Measurements from ENCODE around the gene TUBD1. TPM values are rescaled to one million over a fixed set of nuclear protein-coding genes. Genes with fewer than 3 reads are reported as not detected.
A peak's percentile ranks its signal among the peaks of the same experiment; 100 is the strongest.

TUBD1 gene
- total RNA-seq, 1 donor from 2014 or later: 6.0 TPM

GRCh38 chr17:59916446-59916845 lies 23.7 kb upstream of the TUBD1 start:
- no peak overlapping the region for H3K4me3 Mint-ChIP-seq (ENCODE audit: unreplicated experiment)
- H3K4me1 Mint-ChIP-seq (ENCODE audit: low read depth): no peaks in the 10 kb centered on the region
- H3K27me3 Mint-ChIP-seq (ENCODE audit: low read depth): no peaks in the 10 kb centered on the region
- H3K27ac Mint-ChIP-seq (ENCODE audit: unreplicated experiment): no peak overlapping the region
- H3K36me3 Mint-ChIP-seq (ENCODE audit: low read depth): peaks cover 23% of the 10 kb centered on the region
- DNase-seq (ENCODE audit: low spot score): no peak
- H3K9me3 Mint-ChIP-seq (ENCODE audit: low read depth): no peaks in the 10 kb centered on the region
- no peak for TF ChIP-seq CTCF (IDR thresholded peaks at IDR 0.05)

- peak; percentile 91 for TF ChIP-seq CTCF (IDR thresholded peaks at IDR 0.05)
- Mint-ChIP-seq H3K4me3 (ENCODE audit: unreplicated experiment) (no peak overlapping the region), H3K4me1 (ENCODE audit: low read depth) (no peaks in the 10 kb centered on the region), H3K36me3 (ENCODE audit: low read depth) (peaks cover 15% of the 10 kb centered on the region), H3K27ac (ENCODE audit: unreplicated experiment) (no peak overlapping the region), H3K27me3 (ENCODE audit: low read depth) (no peaks in the 10 kb centered on the region), H3K9me3 (ENCODE audit: low read depth) (no peaks in the 10 kb centered on the region)
- DNase-seq (ENCODE audit: low spot score): no peak
These were observed 21.6 kb upstream of the TUBD1 start for GRCh38 chr17:59914274-59914854.

- Mint-ChIP-seq H3K36me3 (ENCODE audit: low read depth) (no peaks in the 10 kb centered on the region), H3K27me3 (ENCODE audit: low read depth) (no peaks in the 10 kb centered on the region), H3K27ac (ENCODE audit: unreplicated experiment) (no peak overlapping the region), H3K4me1 (ENCODE audit: low read depth) (peaks cover 3% of the 10 kb centered on the region), H3K4me3 (ENCODE audit: unreplicated experiment) (no peak overlapping the region), H3K9me3 (ENCODE audit: low read depth) (no peaks in the 10 kb centered on the region)
- TF ChIP-seq CTCF (IDR thresholded peaks at IDR 0.05): no peak
- no peak for DNase-seq (ENCODE audit: low spot score)
These were observed 14.7 kb upstream of the TUBD1 start for GRCh38 chr17:59907467-59907866.

GRCh38 chr17:59903455-59903854 lies 10.7 kb upstream of the TUBD1 start:
- no peak for TF ChIP-seq CTCF (IDR thresholded peaks at IDR 0.05)
- H3K9me3 Mint-ChIP-seq (ENCODE audit: low read depth): no peaks in the 10 kb centered on the region
- no peaks in the 10 kb centered on the region for H3K27me3 Mint-ChIP-seq (ENCODE audit: low read depth)
- peaks cover 3% of the 10 kb centered on the region for H3K4me1 Mint-ChIP-seq (ENCODE audit: low read depth)
- peak overlapping the region; percentile 17 for H3K27ac Mint-ChIP-seq (ENCODE audit: unreplicated experiment)
- H3K36me3 Mint-ChIP-seq (ENCODE audit: low read depth): no peaks in the 10 kb centered on the region
- no peak overlapping the region for H3K4me3 Mint-ChIP-seq (ENCODE audit: unreplicated experiment)
- no peak for DNase-seq (ENCODE audit: low spot score)

GRCh38 chr17:59901604-59902003 lies 8.9 kb upstream of the TUBD1 start:
- Mint-ChIP-seq H3K4me1 (ENCODE audit: low read depth) (peaks cover 11% of the 10 kb centered on the region), H3K36me3 (ENCODE audit: low read depth) (no peaks in the 10 kb centered on the region), H3K9me3 (ENCODE audit: low read depth) (no peaks in the 10 kb centered on the region), H3K27me3 (ENCODE audit: low read depth) (no peaks in the 10 kb centered on the region), H3K4me3 (ENCODE audit: unreplicated experiment) (no peak overlapping the region), H3K27ac (ENCODE audit: unreplicated experiment) (no peak overlapping the region)
- TF ChIP-seq CTCF (IDR thresholded peaks at IDR 0.05): no peak
- DNase-seq (ENCODE audit: low spot score): peak; percentile 5
